T-helper 1 cell treated with Interleukin-12 subunit alpha and Interleukin-12 subunit beta and Interleukin-4 antibody, amounts not matched to agents 30 μg/mL and 1 μg/mL, for 36 hours (primary cell): ENCODE measurements around the gene RAB36.

ENCODE experiments used
- H3K27ac Mint-ChIP-seq: one replicate; pipeline ENCODE4 v1.8.0; 2021; ENCODE audit warnings: mild to moderate bottlenecking, mixed read lengths
- H3K27me3 Mint-ChIP-seq: one replicate; pipeline ENCODE4 v1.8.0; 2021; ENCODE audit warnings: low read depth, mixed read lengths
- H3K36me3 Mint-ChIP-seq: one replicate; pipeline ENCODE4 v1.8.0; 2021; ENCODE audit warnings: low read depth, mixed read lengths
- H3K4me1 Mint-ChIP-seq: one replicate; pipeline ENCODE4 v1.8.0; 2021; ENCODE audit warnings: low read depth, mixed read lengths
- H3K4me3 Mint-ChIP-seq: one replicate; pipeline ENCODE4 v1.8.0; 2021; ENCODE audit warnings: mild to moderate bottlenecking, moderate library complexity, mixed read lengths
- H3K9me3 Mint-ChIP-seq: one replicate; pipeline ENCODE4 v1.8.0; 2021; ENCODE audit warnings: mixed read lengths

Gene RAB36

GRCh38 chr22:23105304-23105703, 40.0 kb upstream of the RAB36 start:
- H3K27ac Mint-ChIP-seq, result no peak overlapping the region
- H3K27me3 Mint-ChIP-seq, result no peaks in the 10 kb centered on the region
- no peaks in the 10 kb centered on the region for H3K9me3 Mint-ChIP-seq
- H3K4me3 Mint-ChIP-seq, result no peak overlapping the region
- H3K4me1 Mint-ChIP-seq, result no peaks in the 10 kb centered on the region
- H3K36me3 Mint-ChIP-seq, result no peaks in the 10 kb centered on the region

- no peaks in the 10 kb centered on the region for H3K4me1 Mint-ChIP-seq
These were observed 39.4 kb upstream of the RAB36 start for GRCh38 chr22:23105919-23106318.

DNA sequence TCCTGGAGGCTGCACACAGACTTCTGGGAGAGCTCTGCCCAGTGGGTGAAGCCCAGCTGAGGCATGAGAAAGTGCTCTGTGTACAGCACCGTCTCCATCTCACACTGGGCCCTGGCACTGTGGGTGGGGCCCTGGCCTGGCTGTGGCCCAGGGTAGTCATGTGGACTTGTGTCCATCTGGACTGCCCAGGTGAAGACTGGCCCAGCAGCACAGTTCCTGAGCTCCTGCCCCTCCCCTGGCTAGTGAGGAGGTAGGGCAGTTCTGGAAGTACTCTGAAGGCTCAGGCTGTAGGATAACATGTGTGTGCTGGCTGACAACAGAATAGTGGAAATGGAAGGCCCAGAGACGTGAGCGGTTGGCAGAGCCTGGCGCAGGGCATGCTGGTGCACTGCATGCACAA, 38.9 kb upstream of the RAB36 start:
- no peaks in the 10 kb centered on the region for H3K27me3 Mint-ChIP-seq
- H3K9me3 Mint-ChIP-seq, result no peaks in the 10 kb centered on the region
- H3K4me1 Mint-ChIP-seq, result no peaks in the 10 kb centered on the region
- no peaks in the 10 kb centered on the region for H3K36me3 Mint-ChIP-seq
- no peak overlapping the region for H3K4me3 Mint-ChIP-seq
- no peak overlapping the region for H3K27ac Mint-ChIP-seq

More at GRCh38 chr22:23105919-23106318, 39.4 kb upstream of the RAB36 start:
- H3K27ac Mint-ChIP-seq, result no peak overlapping the region
- H3K4me3 Mint-ChIP-seq, result no peak overlapping the region
- no peaks in the 10 kb centered on the region for H3K27me3 Mint-ChIP-seq
- no peaks in the 10 kb centered on the region for H3K9me3 Mint-ChIP-seq
- no peaks in the 10 kb centered on the region for H3K36me3 Mint-ChIP-seq

DNA sequence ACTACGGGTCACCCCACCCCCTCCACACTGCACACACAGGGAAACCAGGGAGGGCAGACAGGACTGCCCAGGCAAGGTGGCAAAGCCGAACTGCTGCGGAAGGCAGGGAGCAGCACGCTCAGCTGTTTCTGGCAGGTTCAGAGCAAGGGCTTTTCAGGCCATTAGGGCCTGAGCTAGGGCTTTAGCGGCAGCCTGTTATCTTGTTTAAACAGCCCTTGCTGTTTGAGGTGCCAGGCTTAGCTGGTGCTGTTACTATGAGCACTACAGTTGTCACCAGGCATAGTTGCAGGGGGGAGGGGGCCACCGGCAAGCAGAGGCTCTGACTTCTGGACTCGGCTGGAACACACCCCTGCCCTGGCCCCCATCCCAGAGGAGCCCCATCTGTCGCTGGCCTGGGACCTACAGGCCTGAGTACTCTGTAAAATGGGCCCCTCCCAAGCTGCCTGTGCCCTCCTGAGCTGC, 38.3 kb upstream of the RAB36 start:
- Mint-ChIP-seq H3K27me3 (no peaks in the 10 kb centered on the region), H3K4me3 (no peak overlapping the region), H3K27ac (no peak overlapping the region), H3K36me3 (no peaks in the 10 kb centered on the region), H3K9me3 (no peaks in the 10 kb centered on the region), H3K4me1 (no peaks in the 10 kb centered on the region)

DNA sequence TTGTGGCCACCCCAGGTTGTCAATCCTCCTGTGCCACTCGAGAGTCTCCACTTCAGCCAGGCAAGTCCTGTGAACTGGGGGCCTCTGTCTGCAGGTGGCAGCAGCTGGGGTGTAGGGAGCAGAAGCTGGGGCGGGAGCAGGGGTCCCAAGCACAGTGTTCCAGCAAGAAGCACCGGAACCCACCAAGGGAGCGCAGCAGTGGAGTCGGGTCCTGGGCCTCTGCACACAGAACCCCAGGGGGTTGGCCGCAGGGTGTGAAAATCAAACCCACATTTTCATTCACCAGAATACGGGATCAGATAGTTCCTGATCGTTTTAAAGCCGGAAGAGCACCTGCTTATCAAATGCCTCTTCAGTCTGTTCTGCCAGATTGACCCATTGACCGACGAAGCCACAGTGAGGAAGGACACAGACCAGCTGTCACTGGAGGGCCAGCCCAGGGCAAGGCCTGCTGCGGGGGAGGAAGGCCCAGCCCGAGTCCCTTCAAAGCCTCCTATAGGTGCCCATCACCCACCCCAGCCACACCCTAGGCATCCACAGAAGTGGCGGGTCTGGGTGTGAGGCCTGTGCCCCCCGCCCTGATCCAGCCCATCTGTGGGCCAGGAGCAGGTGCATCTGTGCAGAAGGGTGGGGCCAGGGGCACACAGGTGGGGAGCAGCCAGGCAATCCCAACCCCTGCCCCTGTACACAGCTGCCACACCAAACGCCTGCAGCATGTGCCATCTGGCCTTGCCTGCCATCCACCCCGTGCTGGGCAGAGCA, 37.6 kb upstream of the RAB36 start:
- Mint-ChIP-seq H3K4me3 (no peak overlapping the region), H3K4me1 (no peaks in the 10 kb centered on the region), H3K36me3 (no peaks in the 10 kb centered on the region), H3K9me3 (no peaks in the 10 kb centered on the region), H3K27ac (no peak overlapping the region), H3K27me3 (no peaks in the 10 kb centered on the region)

DNA sequence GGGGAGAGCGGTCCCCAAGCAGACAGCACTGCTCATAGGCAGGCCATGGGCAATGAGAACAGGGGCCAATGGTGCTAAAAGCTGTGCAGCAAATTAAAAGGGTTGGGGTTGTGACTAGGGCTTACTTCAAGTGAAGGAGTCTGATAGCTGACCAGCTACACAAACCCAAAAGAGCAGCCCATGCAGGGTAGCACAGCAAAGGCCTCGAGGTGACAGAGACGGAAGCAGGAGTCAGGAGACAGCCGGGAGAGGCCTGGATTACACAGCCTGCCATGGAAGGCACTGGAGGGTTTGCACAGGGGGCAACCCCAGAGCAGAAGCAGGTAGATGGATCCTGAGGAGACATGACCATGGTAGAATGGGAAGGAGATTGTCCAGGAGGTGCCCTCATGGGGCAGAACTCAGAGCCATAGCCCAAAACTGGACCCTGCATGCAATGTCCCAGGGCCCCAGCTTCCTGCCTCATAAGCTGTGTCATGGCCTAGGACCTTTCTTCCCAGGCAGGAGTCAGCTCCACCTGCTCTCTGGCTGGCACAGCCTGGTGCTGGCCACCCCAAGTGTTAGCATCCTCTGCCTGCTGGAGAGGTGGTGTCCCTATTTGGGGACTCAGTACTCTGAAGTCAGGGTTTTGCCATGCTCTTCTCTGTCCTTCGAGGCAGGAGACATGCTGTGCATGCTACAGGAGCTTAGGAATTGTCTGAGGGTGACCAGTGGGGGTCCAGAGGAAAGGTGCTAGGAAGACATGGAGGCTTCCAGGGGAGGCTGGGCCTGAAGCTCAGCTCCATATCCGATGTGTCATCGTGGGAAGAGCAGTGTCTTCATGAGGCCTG, 36.8 kb upstream of the RAB36 start:
- Mint-ChIP-seq H3K36me3 (no peaks in the 10 kb centered on the region), H3K27me3 (no peaks in the 10 kb centered on the region), H3K9me3 (no peaks in the 10 kb centered on the region), H3K4me1 (no peaks in the 10 kb centered on the region), H3K27ac (no peak overlapping the region), H3K4me3 (no peak overlapping the region)

DNA sequence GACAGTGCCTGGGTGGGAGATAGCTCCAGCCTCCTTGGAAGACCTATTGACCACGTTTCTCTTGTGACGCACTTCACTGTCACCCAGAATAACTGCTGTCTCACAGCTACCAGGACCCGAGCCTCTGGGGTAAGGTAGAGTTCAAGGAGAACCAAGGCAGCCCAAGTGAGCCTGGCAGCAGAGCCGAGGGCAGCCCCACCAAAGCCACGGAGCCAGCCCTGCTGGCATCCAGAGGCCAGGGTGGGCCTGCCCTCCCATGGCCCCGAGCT, 36.3 kb upstream of the RAB36 start:
- no peaks in the 10 kb centered on the region for H3K36me3 Mint-ChIP-seq

GRCh38 chr22:23109441-23109978, 35.8 kb upstream of the RAB36 start:
- Mint-ChIP-seq H3K27ac (no peak overlapping the region), H3K27me3 (no peaks in the 10 kb centered on the region), H3K4me3 (no peak overlapping the region), H3K36me3 (no peaks in the 10 kb centered on the region), H3K4me1 (no peaks in the 10 kb centered on the region), H3K9me3 (no peaks in the 10 kb centered on the region)

More for the DNA sequence above, 36.3 kb upstream of the RAB36 start:
- Mint-ChIP-seq H3K9me3 (no peaks in the 10 kb centered on the region), H3K4me1 (no peaks in the 10 kb centered on the region), H3K27ac (no peak overlapping the region), H3K4me3 (no peak overlapping the region), H3K27me3 (no peaks in the 10 kb centered on the region)

- H3K27ac Mint-ChIP-seq, result no peak overlapping the region
- no peaks in the 10 kb centered on the region for H3K27me3 Mint-ChIP-seq
- no peak overlapping the region for H3K4me3 Mint-ChIP-seq
- H3K4me1 Mint-ChIP-seq, result no peaks in the 10 kb centered on the region
- no peaks in the 10 kb centered on the region for H3K9me3 Mint-ChIP-seq
- no peaks in the 10 kb centered on the region for H3K36me3 Mint-ChIP-seq
These were observed 34.9 kb upstream of the RAB36 start for GRCh38 chr22:23110190-23110921.

- Mint-ChIP-seq H3K4me3 (no peak overlapping the region), H3K27me3 (no peaks in the 10 kb centered on the region), H3K27ac (no peak overlapping the region), H3K4me1 (no peaks in the 10 kb centered on the region), H3K9me3 (no peaks in the 10 kb centered on the region), H3K36me3 (no peaks in the 10 kb centered on the region)
These were observed 34.3 kb upstream of the RAB36 start for GRCh38 chr22:23110922-23111527.

DNA sequence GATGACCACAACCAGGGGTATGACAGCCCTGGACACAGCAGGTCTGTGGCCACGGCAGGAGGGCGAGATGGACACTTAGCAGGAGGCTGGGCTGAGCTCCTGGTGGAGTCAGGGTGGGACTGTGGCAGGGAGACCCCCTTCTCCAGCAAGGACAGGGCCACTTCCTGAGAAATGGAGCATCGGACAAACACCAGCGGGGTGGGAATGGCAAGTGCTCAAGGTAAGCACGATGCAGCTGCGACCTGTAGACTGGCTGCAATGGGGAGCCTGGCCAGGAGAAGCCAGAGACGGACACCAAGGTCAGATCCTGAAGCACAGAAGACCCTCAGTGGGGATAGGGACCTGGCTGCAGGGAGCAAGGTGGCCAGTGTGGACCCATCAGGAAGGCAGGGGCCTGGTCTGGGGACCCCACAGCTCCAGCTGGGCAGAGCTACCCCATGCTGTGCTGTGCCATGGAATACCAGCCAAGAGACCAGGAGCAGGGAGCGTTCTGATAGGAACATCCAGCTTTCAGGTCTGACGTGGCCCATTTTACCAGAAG, 32.7 kb upstream of the RAB36 start:
- Mint-ChIP-seq H3K36me3 (no peaks in the 10 kb centered on the region), H3K4me3 (no peak overlapping the region), H3K27me3 (no peaks in the 10 kb centered on the region), H3K9me3 (no peaks in the 10 kb centered on the region), H3K27ac (no peak overlapping the region), H3K4me1 (no peaks in the 10 kb centered on the region)

DNA sequence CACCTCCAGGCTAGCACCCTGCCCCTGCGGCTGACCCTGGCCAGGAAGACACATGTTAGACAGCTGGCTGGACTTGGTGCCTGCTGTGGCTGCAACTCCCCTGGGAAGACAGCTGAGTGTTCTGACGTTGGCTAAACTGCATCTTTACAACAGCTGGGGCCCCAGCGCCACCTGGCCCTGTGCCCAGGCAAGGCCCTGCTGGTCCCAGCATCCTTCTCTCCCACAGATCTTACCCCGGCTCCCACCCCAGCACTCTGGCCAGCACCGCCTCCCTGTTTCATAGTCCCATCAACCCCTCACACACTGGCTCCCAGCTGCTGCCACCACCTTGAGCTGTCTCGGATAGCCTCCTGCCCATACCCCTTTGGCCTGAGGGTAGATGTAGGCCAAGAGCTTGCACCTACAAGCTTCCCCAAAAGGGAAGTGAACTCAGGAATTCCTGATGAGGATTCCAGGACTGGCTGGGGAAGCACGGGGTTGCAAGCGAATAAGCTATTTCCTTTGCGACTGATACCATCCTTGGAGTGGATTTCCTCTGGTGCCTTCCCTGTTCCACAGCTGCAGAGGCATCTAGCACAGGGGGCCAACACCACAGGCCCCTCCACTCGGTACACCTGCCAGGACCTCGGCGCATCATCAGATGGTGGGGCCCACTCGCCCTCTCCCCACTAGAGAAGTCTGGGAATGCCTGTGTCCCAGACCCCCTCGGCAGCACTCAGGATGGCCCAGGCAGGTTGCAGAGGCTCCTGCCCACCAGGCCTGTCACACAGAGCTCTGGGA, 32.0 kb upstream of the RAB36 start:
- Mint-ChIP-seq H3K27ac (no peak overlapping the region), H3K4me1 (no peaks in the 10 kb centered on the region), H3K4me3 (no peak overlapping the region), H3K27me3 (no peaks in the 10 kb centered on the region), H3K9me3 (no peaks in the 10 kb centered on the region), H3K36me3 (no peaks in the 10 kb centered on the region)

DNA sequence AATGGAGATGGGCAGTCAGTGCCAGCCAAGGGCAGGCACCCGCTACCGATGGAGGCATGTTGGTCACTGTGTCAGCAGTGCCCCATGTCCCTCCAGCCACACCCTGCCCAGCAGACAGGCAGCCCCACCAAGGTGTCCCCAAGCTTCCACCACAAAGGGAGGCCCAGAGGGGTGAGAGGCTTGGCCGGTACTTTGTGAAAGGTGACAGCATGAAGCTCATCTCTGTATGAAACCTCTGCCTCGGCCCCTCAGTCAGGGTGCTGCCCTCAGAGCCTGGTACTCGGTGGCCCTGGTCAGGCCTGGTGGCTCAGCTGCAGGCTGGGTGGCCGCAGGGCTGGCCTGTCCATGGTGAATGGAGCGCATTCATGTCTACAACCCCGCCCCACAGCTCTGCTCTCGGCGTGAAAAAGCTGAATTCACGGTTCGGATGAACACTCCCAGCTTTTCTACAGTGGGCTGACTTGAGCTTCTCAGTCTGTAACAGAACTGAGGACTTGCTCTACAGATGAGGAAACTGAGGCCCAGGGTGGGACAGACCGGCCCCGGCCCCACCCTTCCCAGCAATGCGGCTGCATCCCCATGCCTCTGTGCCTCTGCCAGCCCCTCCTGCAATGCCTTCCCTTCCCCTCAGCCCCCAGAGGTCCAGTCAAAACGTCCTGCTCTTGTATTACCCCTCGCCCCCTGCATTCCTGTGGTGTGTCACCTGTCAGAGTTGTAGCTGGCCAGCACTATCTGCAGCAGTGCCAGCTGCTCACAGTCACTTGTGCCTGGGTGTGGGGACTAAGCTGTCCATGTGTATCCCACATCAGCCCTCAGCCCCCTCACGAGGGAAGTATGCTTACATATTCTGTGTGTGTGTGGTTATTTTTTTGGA, 31.2 kb upstream of the RAB36 start:
- Mint-ChIP-seq H3K4me3 (no peak overlapping the region), H3K9me3 (no peaks in the 10 kb centered on the region), H3K36me3 (no peaks in the 10 kb centered on the region), H3K4me1 (no peaks in the 10 kb centered on the region), H3K27ac (no peak overlapping the region), H3K27me3 (no peaks in the 10 kb centered on the region)
